ENCODE data around the gene CELF5. TPM values are rescaled to one million over a fixed set of nuclear protein-coding genes. Genes with fewer than 3 reads are reported as not detected.

Gene CELF5
- total and polyA plus RNA-seq, 10 of the 15 experiments (the other 5 are each of a cell fraction or from before 2014, with no cell fraction given), result 0.01 to 0.04 TPM; not detected in 8

GRCh38 chr19:3304871-3305423, 80.5 kb downstream of the CELF5 start:
- Histone ChIP-seq H3K9me3 (replicated peaks; ENCODE audit: control insufficient read depth, insufficient read depth, low read length) (no peaks in the 10 kb centered on the region; the same call in 2 of the 3 replicates), H3K79me2 (ENCODE audit: control insufficient read depth, insufficient read depth, low read length) (no peaks in the 10 kb centered on the region), H3K27ac (ENCODE audit: control insufficient read depth, insufficient read depth) (no peak overlapping the region), H4K20me1 (ENCODE audit: control insufficient read depth, insufficient read depth) (no peaks in the 10 kb centered on the region), H3K4me3 (no peak overlapping the region), H3K36me3 (ENCODE audit: control insufficient read depth in 2 of 2, insufficient read depth in 2 of 2, low read length in 1 of 2) (no peaks in the 10 kb centered on the region), H2AFZ (ENCODE audit: control insufficient read depth, low read depth, low read length) (no peak overlapping the region), H3K27me3 (replicated peaks in 1 of 2; ENCODE audit: control insufficient read depth in 2 of 2, insufficient read depth in 2 of 2, low read length in 1 of 2) (no peaks in the 10 kb centered on the region), H3K4me1 (ENCODE audit: control insufficient read depth, insufficient read depth, low read length) (no peaks in the 10 kb centered on the region), H3K4me2 (ENCODE audit: control insufficient read depth, insufficient read depth) (no peak overlapping the region), H3K9ac (ENCODE audit: control insufficient read depth, insufficient read depth, low read length) (no peak overlapping the region)
- peak; percentile 77 for ATAC-seq
- 5% methylated on average over 22 of the region's 22 CpGs for WGBS (ENCODE audit: insufficient coverage, insufficient replicate concordance, low lambda C conversion rate, missing lambda C conversion rate)
- peak; percentile 41 for FAIRE-seq
- intact Hi-C loops (cut with micrococcal nuclease; ENCODE audit: unreplicated experiment) (loop anchor here (2.0 kb wide), 1 partner anchor 180 kb away; no protein-coding TSS in a partner anchor), in situ Hi-C loops (cut with MboI) (no loop called here)
- ChIA-PET POLR2A (no interaction called here), CTCF (interaction anchor here (0.6 to 2.7 kb wide), 34 partner anchors 10 to 640 kb away, joined by 3 to 20 read pairs (median 4); no protein-coding TSS in a partner anchor), SMC1A (ENCODE audit: uncharacterized antibody, unreplicated experiment) (interaction anchor here (0.7 to 1.1 kb wide), 4 partner anchors 21 to 180 kb away, joined by 3 to 4 read pairs (median 3); no protein-coding TSS in a partner anchor), RAD21 (ENCODE audit: unreplicated experiment) (interaction anchor here (0.7 to 1.5 kb wide), 5 partner anchors 29 to 180 kb away, joined by 3 to 7 read pairs (median 4); no protein-coding TSS in a partner anchor)
- BruUV-seq (replicated peaks), result no TSS peak
- peak; percentile 27 for DNase-seq (ENCODE audit: low read depth, low spot score)
- TF ChIP-seq RBBP5 (conservative IDR thresholded peaks at IDR 0.05) (no peak), CEBPZ (IDR thresholded peaks at IDR 0.05; ENCODE audit: low read depth, low read length) (no peak), PAX5 (IDR thresholded peaks at IDR 0.05; ENCODE audit: borderline replicate concordance, low read depth, low read length) (no peak), CTCF (IDR thresholded peaks at IDR 0.05 in 2 of 3, conservative IDR thresholded peaks at IDR 0.05 in 1 of 3; ENCODE audit: control insufficient read depth in 2 of 3, extremely low read depth in 1 of 3, insufficient read depth in 1 of 3, low read depth in 3 of 3, low read length in 3 of 3) (peak; percentile 72 to 86 (median 75)), ZNF622 (IDR thresholded peaks at IDR 0.05) (no peak), ZNF384 (IDR thresholded peaks at IDR 0.05; ENCODE audit: borderline replicate concordance, low read depth, low read length) (peak; percentile 47; the same call in 1 of the 2 replicates), POU2F2 (IDR thresholded peaks at IDR 0.05; ENCODE audit: borderline replicate concordance, low read depth, low read length) (no peak), YY1 (IDR thresholded peaks at IDR 0.05; ENCODE audit: low read depth, low read length) (0 out of 2 replicates have a peak, but pooled peaks have one; percentile 25), NR2C2 (IDR thresholded peaks at IDR 0.05; ENCODE audit: borderline replicate concordance, control insufficient read depth, insufficient read length, low read depth) (no peak), JUNB (IDR thresholded peaks at IDR 0.05) (no peak), MEF2B (IDR thresholded peaks at IDR 0.05; ENCODE audit: partially characterized antibody, poor library complexity, severe bottlenecking) (no peak), ZBTB11 (CRISPR knock-in tag; IDR thresholded peaks at IDR 0.05) (no peak), ZNF207 (IDR thresholded peaks at IDR 0.05; ENCODE audit: borderline replicate concordance) (no peak), BHLHE40 (IDR thresholded peaks at IDR 0.05; ENCODE audit: borderline replicate concordance in 1 of 2, low read depth in 2 of 2, low read length in 1 of 2) (peak in 1 of 2 experiments; percentile 39; a peak in 1 of 4 replicates)
